Measurements from ENCODE around the gene CEACAM1.
"Not testable (repeated sequence)": the region's sequence is repeated elsewhere in the genome, so short reads cannot be mapped to it uniquely, and the experiment has no call there.

Gene CEACAM1

GRCh38 chr19:42477933-42478332, 50.3 kb downstream of the CEACAM1 start:
- no peak for DNase-seq (ENCODE audit: low read depth in 2 of 2, low spot score in 1 of 2)

DNA sequence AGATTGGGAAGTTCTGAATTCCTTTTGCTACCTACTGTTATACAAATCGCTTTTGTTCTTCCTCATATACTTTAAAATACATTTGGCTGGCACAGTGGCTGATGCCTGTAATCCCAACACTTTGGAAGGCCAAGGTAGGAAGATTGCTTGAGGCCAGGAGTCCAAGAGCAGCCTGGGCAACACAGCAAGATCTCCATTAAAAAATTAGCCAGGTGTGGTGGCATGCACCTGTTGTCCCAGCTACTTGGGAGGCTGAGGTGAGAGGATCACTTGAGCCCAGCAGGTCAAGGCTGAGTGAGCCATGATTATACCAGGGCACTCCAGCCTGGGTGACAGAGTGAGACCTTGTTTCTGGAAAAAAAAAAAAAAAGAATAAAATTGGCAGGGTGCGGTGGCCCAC, 51.2 kb downstream of the CEACAM1 start:
- no peak for DNase-seq (ENCODE audit: low read depth in 2 of 2, low spot score in 1 of 2)

GRCh38 chr19:42475366-42475765, 52.9 kb downstream of the CEACAM1 start:
- DNase-seq (ENCODE audit: low read depth in 2 of 2, low spot score in 1 of 2) = no peak

DNA sequence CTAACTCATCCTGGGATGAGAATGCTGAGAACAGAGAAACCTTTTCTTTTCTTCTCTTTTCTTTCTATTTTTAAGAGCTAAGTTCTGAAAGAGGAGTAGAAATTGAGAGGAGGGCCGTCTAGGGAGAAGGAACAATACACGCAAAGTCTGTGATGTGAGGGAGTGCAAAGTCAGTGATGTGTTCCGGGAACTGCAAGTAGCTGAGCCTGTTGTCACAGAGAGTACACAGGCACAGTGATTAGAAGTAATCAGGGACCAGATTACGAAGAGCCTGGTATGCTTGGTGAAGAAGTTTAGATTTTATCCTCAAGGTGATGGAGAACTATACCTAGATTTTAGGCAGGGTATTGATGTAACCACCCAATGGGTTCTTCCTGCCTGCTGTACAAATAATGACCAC, 53.5 kb downstream of the CEACAM1 start:
- DNase-seq (ENCODE audit: low read depth in 2 of 2, low spot score in 1 of 2) = no peak

DNA sequence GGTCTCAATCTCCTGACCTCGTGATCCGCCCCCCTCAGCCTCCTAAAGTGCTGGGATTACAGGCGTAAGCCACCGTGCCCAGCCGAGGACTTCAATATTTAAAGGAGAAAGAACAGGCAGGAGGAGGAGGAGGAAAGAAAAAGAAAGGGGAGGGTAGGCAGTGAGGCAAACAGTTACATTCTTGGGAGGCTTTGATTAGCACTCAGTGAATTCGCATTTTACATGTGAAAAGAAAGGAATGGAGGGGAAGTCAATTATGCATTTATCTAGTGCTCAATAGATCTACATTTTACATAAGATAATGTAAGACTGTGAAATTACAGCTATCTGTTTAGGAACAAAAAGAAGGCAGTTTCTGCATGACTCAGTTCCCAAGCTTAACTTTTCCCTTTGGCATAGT, 54.6 kb downstream of the CEACAM1 start:
- DNase-seq (ENCODE audit: low read depth in 2 of 2, low spot score in 1 of 2) = no peak

GRCh38 chr19:42472402-42473147, 55.7 kb downstream of the CEACAM1 start:
- DNase-seq (ENCODE audit: low read depth in 2 of 2, low spot score in 1 of 2) = no peak

DNA sequence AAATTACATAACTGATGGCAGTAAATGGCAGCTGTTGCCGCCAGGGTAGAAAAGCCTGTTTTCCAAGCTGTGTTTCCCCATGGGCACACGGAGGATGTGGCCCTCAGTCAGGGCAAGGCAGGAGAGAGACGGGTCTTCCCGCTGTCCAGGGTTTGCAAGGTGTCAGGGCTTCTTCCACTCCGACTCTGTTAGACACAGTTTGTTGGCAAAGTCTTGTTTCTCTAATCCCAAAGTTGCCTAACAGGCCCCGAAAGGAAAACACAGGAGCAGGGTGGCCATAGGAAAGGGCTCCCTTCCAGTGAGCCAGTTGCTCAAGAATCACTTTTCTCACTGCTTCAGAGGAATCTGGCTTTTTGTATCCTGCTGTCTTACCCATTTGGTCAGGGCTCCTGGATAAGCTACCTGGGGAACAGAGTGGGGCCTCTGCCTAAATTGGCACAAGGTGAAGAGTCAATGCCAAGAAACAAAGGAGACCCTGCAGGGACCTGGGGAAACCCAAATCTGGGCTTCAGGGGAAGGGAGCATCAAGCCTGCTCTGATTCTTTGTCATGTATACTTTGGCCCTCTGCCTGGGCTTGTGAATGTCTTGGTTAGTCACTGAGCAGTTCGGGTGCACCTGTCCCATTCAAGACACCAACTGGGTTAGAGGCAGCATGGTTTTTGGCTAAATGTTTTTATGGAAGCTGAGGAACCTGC, 56.6 kb downstream of the CEACAM1 start:
- DNase-seq (ENCODE audit: low read depth in 2 of 2, low spot score in 1 of 2) = no peak

DNA sequence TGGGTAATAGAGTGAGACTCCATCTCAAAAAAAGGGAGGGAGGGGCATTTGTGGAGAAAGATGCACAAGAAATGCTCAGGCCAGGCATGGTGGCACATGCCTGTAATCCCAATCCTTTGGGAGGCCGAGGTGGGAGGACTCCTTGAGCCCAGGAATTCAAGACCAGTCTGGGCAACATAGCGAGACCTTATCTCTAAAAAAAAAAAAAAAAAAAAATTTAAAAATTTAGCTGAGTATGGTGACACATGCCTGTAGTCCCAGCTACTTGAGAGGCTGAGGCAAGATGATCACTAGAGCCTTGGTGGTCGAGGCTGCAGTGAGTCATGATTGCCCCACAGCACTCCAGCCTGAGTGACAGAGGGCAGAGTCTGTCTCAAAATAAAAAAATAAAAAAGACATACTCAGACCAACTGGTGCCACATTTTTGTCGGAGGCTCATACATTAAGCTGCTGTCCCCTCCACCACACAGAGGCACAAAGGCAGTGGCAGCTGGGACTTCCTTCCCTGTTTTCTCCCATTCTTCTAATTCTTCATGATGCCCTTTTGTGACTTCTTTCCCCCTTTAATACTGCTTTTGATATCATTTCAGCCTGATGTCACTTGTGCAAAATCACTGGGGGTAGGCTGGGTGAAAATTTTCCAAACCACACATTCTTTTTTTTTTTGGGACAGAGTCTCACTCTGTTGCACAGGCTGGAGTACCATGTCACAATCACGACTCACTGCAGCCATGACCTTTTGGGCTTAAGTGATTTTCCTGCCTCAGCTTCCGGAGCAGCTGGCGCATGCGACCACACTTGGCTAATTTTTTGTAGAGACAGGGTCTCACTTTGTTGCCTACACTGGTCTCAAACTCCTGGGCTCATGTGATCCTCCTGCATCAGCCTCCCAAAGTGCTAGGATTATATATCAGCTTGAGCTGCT, 58.7 kb downstream of the CEACAM1 start:
- DNase-seq (ENCODE audit: low read depth in 2 of 2, low spot score in 1 of 2) = no peak

DNA sequence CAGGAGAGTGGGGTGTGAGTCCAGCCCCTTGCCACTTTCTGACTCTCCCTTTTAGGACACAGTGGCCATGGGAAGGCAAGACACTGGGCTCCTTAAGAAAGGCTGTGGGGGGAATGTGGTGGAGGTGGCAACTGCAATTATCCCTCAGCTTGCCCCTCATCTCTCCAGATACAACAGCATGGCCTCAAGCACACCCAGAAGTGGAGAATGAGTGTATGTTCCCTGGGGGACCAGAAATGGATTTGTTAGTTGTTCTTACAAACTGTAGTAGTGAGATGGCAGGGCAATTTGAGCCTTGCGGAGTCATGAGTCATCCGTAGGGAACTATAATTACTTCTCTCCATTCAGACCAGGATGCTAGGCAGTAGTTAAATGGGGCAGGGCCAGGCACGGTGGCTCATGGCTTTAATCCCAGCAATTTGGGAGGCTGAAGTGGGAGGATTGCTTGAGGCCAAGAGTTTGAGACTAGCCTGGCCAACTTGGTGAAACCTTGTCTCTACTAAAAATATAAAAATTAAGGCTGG, 59.9 kb downstream of the CEACAM1 start:
- no peak for DNase-seq (ENCODE audit: low read depth in 2 of 2, low spot score in 1 of 2)

DNA sequence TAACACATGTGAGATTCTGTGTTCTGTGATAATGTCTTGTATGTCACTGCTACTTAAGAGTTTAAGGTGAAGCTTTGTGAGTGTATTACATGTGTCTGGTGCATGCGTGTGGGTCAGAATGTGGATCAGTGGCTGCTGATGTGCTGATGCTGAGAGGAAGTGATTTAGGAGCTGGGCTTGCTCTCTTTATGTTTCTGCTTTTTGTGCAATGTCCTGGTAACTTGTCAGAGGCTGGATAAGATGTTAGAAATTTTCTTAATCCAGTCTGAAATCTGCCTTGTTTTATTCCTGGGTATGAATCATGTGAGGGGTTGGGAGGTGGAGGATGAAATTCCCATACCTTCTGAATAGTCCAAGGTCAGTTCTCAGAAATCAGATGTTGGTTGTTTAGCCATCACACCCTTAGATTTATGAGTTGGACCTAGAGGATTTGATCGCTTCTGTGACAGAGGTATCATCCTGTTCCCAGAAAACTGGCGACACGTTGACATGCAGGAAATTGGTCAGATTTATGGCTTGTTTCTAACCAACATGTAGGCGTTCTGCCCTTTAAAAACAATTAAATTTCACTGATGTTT, 61.0 kb downstream of the CEACAM1 start:
- no peak for DNase-seq (ENCODE audit: low read depth in 2 of 2, low spot score in 1 of 2)

- no peak for DNase-seq (ENCODE audit: low read depth in 2 of 2, low spot score in 1 of 2)
Observed at GRCh38 chr19:42466521-42467182, 61.6 kb downstream of the CEACAM1 start.

DNA sequence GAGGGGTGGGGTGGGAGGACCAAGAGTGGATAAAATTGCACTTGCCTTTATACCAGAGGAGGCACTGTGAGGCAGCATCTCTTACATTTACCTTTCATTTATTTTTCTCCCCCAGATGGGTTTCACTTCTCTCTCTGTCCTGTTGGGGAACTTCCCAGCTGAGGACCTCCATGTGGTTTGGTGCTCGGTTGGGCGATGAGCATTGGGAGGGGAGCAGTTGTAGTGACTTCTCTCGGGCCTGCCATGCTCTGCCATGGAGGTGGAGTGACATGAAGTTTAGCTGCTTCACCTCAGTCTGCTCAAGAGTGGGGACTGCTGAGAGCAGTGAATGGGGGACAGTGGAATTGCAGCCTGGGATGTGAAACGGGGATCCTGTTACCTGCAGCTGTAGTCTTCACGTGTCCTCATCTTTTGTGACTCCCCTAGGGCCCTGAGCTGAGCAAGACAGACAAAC, 62.4 kb downstream of the CEACAM1 start:
- DNase-seq (ENCODE audit: low read depth in 2 of 2, low spot score in 1 of 2) = no peak

- no peak for DNase-seq (ENCODE audit: low read depth in 2 of 2, low spot score in 1 of 2)
Observed at GRCh38 chr19:42461700-42462324, 66.5 kb downstream of the CEACAM1 start.

DNA sequence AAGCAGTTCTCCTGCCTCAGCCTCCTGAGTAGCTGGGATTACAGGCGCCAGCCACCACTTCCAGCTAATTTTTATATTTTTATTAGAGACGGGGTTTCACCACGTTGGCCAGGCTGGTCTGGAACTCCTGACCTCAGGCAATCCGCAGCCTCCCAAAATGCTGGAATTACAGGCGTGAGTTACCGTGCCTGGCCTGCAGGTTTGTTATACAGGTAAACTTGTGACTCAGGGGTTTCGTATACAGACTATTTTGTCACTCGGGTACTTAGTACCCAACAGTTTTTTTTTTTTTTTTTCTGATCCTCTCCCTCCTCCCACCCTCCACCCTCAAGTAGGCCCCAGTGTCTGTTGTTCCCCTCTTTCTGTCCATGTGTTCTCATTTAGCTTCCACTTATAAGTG, 67.0 kb downstream of the CEACAM1 start:
- DNase-seq (ENCODE audit: low read depth in 2 of 2, low spot score in 1 of 2) = not testable (repeated sequence)

- DNase-seq (ENCODE audit: low read depth in 2 of 2, low spot score in 1 of 2) = no peak
Observed at GRCh38 chr19:42459926-42460325, 68.4 kb downstream of the CEACAM1 start.

All from stimulated activated CD8-positive, alpha-beta memory T cell treated with anti-CD3 and anti-CD28 coated beads, Interleukin-4, amount 100 ng/mL, for 4 hours (primary cell).